H9 (cell line): ENCODE results near the gene RYR3. TPM values are rescaled to one million over a fixed set of nuclear protein-coding genes. Genes with fewer than 3 reads are reported as not detected.

Source experiments
- DNase-seq: peaks from one replicate; pipeline ENCODE4 v3.0.0-alpha.2; 2017
- H2AFZ ChIP-seq: one replicate; pipeline ENCODE4 v1.6.1; 2013; ENCODE audit warnings: mild to moderate bottlenecking, low read length, control low read depth, moderate library complexity
- H2AK5ac ChIP-seq: 2 replicates; pipeline ENCODE4 v1.6.1; 2013; ENCODE audit warnings: low read length, control low read depth, mixed read lengths; ENCODE audit not compliant: insufficient read length
- H2BK120ac ChIP-seq: one replicate; pipeline ENCODE4 v1.6.1; 2013; ENCODE audit warnings: low read depth, mild to moderate bottlenecking, low read length, control low read depth, inconsistent platforms; ENCODE audit not compliant: poor library complexity, severe bottlenecking
- H2BK12ac ChIP-seq: 2 replicates; pipeline ENCODE4 v1.6.1; 2013; ENCODE audit warnings: low read length, control low read depth, mixed read lengths, low read depth; ENCODE audit not compliant: insufficient read length
- H2BK15ac ChIP-seq: 2 replicates; pipeline ENCODE4 v1.6.1; 2013; ENCODE audit warnings: low read depth, low read length, control low read depth
- H2BK20ac ChIP-seq: one replicate; pipeline ENCODE4 v1.6.1; 2013; ENCODE audit warnings: low read depth, mild to moderate bottlenecking, low read length, control low read depth, inconsistent platforms; ENCODE audit not compliant: poor library complexity, severe bottlenecking
- H2BK5ac ChIP-seq: 2 replicates; pipeline ENCODE4 v1.6.1; 2013; ENCODE audit warnings: low read length, control low read depth, mixed read lengths; ENCODE audit not compliant: insufficient read length
- H3K14ac ChIP-seq: 2 replicates; pipeline ENCODE4 v1.6.1; 2013; ENCODE audit warnings: low read length, control low read depth; ENCODE audit not compliant: insufficient read depth
- H3K18ac ChIP-seq: 2 replicates; pipeline ENCODE4 v1.6.1; 2013; ENCODE audit warnings: low read depth, mild to moderate bottlenecking, mixed read lengths, low read length, control low read depth; ENCODE audit not compliant: insufficient read length
- H3K23ac ChIP-seq: 2 replicates; pipeline ENCODE4 v1.6.1; 2013; ENCODE audit warnings: low read length, control low read depth, mixed read lengths, low read depth; ENCODE audit not compliant: insufficient read length
- H3K23me2 ChIP-seq: 2 replicates; pipeline ENCODE4 v1.6.1; 2013; ENCODE audit warnings: low read depth, mild to moderate bottlenecking, mixed read lengths, low read length, control low read depth; ENCODE audit not compliant: insufficient read length, poor library complexity, severe bottlenecking
- H3K27ac ChIP-seq: 2 replicates; pipeline ENCODE4 v1.5.1; 2013; ENCODE audit warnings: low read length, control low read depth, mixed read lengths, low read depth; ENCODE audit not compliant: insufficient read length
- H3K27me3 ChIP-seq: 2 replicates; pipeline ENCODE4 v1.6.1; 2013; ENCODE audit warnings: low read length, control low read depth, inconsistent platforms; ENCODE audit not compliant: insufficient read depth
- H3K4ac ChIP-seq: 2 replicates; pipeline ENCODE4 v1.6.1; 2013; ENCODE audit warnings: low read depth, mild to moderate bottlenecking, control low read depth, inconsistent platforms, low read length, moderate library complexity
- H3K4me1 ChIP-seq: 2 replicates; pipeline ENCODE4 v1.6.1; 2013; ENCODE audit warnings: low read length, control low read depth, inconsistent platforms; ENCODE audit not compliant: insufficient read depth
- H3K4me2 ChIP-seq: 2 replicates; pipeline ENCODE4 v1.6.1; 2013; ENCODE audit warnings: low read length, control low read depth, mixed read lengths; ENCODE audit not compliant: insufficient read length, insufficient read depth
- H3K56ac ChIP-seq: 2 replicates; pipeline ENCODE4 v1.6.1; 2013; ENCODE audit warnings: low read depth, mild to moderate bottlenecking, mixed read lengths, low read length, control low read depth; ENCODE audit not compliant: insufficient read length
- H3K79me1 ChIP-seq: 2 replicates; pipeline ENCODE4 v1.6.1; 2013; ENCODE audit warnings: low read depth, mild to moderate bottlenecking, moderate library complexity, low read length, control low read depth, inconsistent platforms; ENCODE audit not compliant: insufficient read depth, poor library complexity, severe bottlenecking
- H3K79me2 ChIP-seq: 2 replicates; pipeline ENCODE4 v1.6.1; 2013; ENCODE audit warnings: low read length, control low read depth, inconsistent platforms; ENCODE audit not compliant: insufficient read depth
- H3K9ac ChIP-seq: 2 replicates; pipeline ENCODE4 v1.6.1; 2013; ENCODE audit warnings: low read length, control low read depth, mixed read lengths; ENCODE audit not compliant: insufficient read length; ENCODE audit errors: extremely low read depth
- H3K9me3 ChIP-seq: one replicate; pipeline ENCODE4 v1.6.1; 2013; ENCODE audit warnings: low read depth, low read length, inconsistent platforms; ENCODE audit not compliant: control insufficient read depth
- H3T11ph ChIP-seq: one replicate; pipeline ENCODE4 v1.6.1; 2013; ENCODE audit warnings: mild to moderate bottlenecking, low read length, control low read depth, inconsistent platforms
- H4K20me1 ChIP-seq: one replicate; pipeline ENCODE4 v1.6.1; 2013; ENCODE audit not compliant: control insufficient read depth, insufficient read length, insufficient read depth
- H4K5ac ChIP-seq: 2 replicates; pipeline ENCODE4 v1.6.1; 2013; ENCODE audit warnings: low read depth, mild to moderate bottlenecking, mixed read lengths, low read length, control low read depth; ENCODE audit not compliant: insufficient read length
- H4K8ac ChIP-seq: replicated peaks from 2 replicates; pipeline ENCODE4 v1.6.1; 2013; ENCODE audit warnings: low read length, control low read depth, mixed read lengths, low read depth; ENCODE audit not compliant: insufficient read length
- H4K91ac ChIP-seq: 2 replicates; pipeline ENCODE4 v1.6.1; 2013; ENCODE audit warnings: low read depth, mild to moderate bottlenecking, moderate library complexity, mixed read lengths, low read length, control low read depth; ENCODE audit not compliant: insufficient read length
- H3K27ac Mint-ChIP-seq, 3 experiments: 2 replicates in 2 of 3; 3 replicates in 1 of 3; pipeline ENCODE4 v1.8.0; 2020 to 2021; ENCODE audit warnings: mixed read lengths in 3 of 3, mild to moderate bottlenecking in 1 of 3, moderate library complexity in 1 of 3
- H3K27me3 Mint-ChIP-seq: 2 replicates; pipeline ENCODE4 v1.8.0; 2021; ENCODE audit warnings: low read depth, mild to moderate bottlenecking, moderate library complexity, mixed read lengths
- H3K36me3 Mint-ChIP-seq, 3 experiments: 2 replicates in 2 of 3; 3 replicates in 1 of 3; pipeline ENCODE4 v1.8.0; 2020 to 2021; ENCODE audit warnings: low read depth in 3 of 3, mixed read lengths in 3 of 3; ENCODE audit not compliant: insufficient read depth in 1 of 3
- H3K4me1 Mint-ChIP-seq, 2 experiments: 2 replicates each; pipeline ENCODE4 v1.8.0; 2020; ENCODE audit warnings: mixed read lengths in 2 of 2
- H3K4me3 Mint-ChIP-seq, 2 experiments: 2 replicates in 1 of 2; 3 replicates in 1 of 2; pipeline ENCODE4 v1.8.0; 2020 to 2021; ENCODE audit warnings: mild to moderate bottlenecking in 2 of 2, mixed read lengths in 2 of 2, moderate library complexity in 1 of 2
- H3K9me3 Mint-ChIP-seq, 2 experiments: 2 replicates in 1 of 2; 3 replicates in 1 of 2; pipeline ENCODE4 v1.8.0; 2020; ENCODE audit warnings: mild to moderate bottlenecking in 2 of 2, mixed read lengths in 2 of 2, moderate library complexity in 1 of 2
- CTCF ChIP-seq: fragments of 200-600 bp; sonication (generic); conservative IDR thresholded peaks from 3 replicates; pipeline ENCODE4 v1.8.0; 2021; ENCODE audit warnings: antibody characterized with exemption, mild to moderate bottlenecking
- WGBS: extraction: QIAGEN DNeasy Blood & Tissue Kit; methylation state at CpG from one replicate; pipeline ENCODE4 v1.1.7; 2013; ENCODE audit warnings: missing lambda C conversion rate, low lambda C conversion rate, mixed read lengths; ENCODE audit not compliant: insufficient read length; ENCODE audit errors: extremely low coverage; 5-methylcytosine and 5-hydroxymethylcytosine counted together
- total RNA-seq: library from RNA; stranded (reverse); gene quantifications from 2 replicates; pipeline ENCODE4 v1.2.1, GENCODE V29; 2021

The RYR3 gene
- total RNA-seq, 1 experiment from 2014 or later, result 0.85 TPM

- Histone ChIP-seq H4K20me1 (no peaks in the 10 kb centered on the region), H3K9me3 (no peaks in the 10 kb centered on the region), H2BK5ac (no peak overlapping the region), H2AFZ (no peak overlapping the region), H3K23ac (no peak overlapping the region), H4K8ac (no peak overlapping the region), H3T11ph (no peak overlapping the region), H3K27me3 (no peaks in the 10 kb centered on the region), H2BK20ac (no peak overlapping the region), H2BK15ac (no peak overlapping the region), H3K9ac (no peak overlapping the region), H2AK5ac (no peak overlapping the region), H3K18ac (no peak overlapping the region), H3K56ac (no peak overlapping the region), H3K79me1 (no peaks in the 10 kb centered on the region), H4K91ac (no peak overlapping the region), H3K4me1 (no peaks in the 10 kb centered on the region), H3K23me2 (no peaks in the 10 kb centered on the region), H3K4me2 (no peak overlapping the region), H3K27ac (no peak overlapping the region), H3K4ac (no peak overlapping the region), H2BK12ac (no peak overlapping the region), H2BK120ac (no peak overlapping the region), H3K14ac (no peak overlapping the region), H4K5ac (no peak overlapping the region), H3K79me2 (no peaks in the 10 kb centered on the region)
- no peak for DNase-seq
- Mint-ChIP-seq H3K4me1 (peaks cover 0 to 9% of the 10 kb centered on the region in 2 experiments; a peak in 1 of 4 replicates), H3K4me3 (no peak overlapping the region), H3K27ac (no peak overlapping the region), H3K9me3 (no peaks in the 10 kb centered on the region; a peak in 1 of 5 replicates), H3K27me3 (no peaks in the 10 kb centered on the region; the same call in 1 of the 2 replicates), H3K36me3 (no peaks in the 10 kb centered on the region)
- WGBS, result no CpG with 5 or more reads among the region's 2 CpGs
- no peak for TF ChIP-seq CTCF
Observed at GRCh38 chr15:33324609-33325008, 13.8 kb downstream of the RYR3 start.
